GM23338 (cell line): ENCODE measurements around the gene EPHB2. TPM values are rescaled to one million over a fixed set of nuclear protein-coding genes. Genes with fewer than 3 reads are reported as not detected.
A peak's percentile ranks its signal among the peaks of the same experiment; 100 is the strongest.

Source experiments
- ATAC-seq: fragments of 200-7000 bp; cut with Tn5 transposase; 3 replicates; pipeline ENCODE4 v1.9.1; 2020
- DNase-seq: peaks from one replicate; pipeline ENCODE4 v3.0.0-alpha.2; 2015; ENCODE audit warnings: low spot score
- H2AFZ ChIP-seq: fragments of 200-600 bp; sonication (generic); 2 replicates; pipeline ENCODE4 v1.8.0; 2016; ENCODE audit warnings: antibody characterized with exemption, mild to moderate bottlenecking, moderate library complexity
- H3F3A ChIP-seq: fragments of 200-600 bp; sonication (generic); replicated peaks from 2 replicates; pipeline ENCODE4 v1.8.0; 2017; ENCODE audit warnings: antibody characterized with exemption, mixed run types, low read depth
- H3K27ac ChIP-seq: fragments of 200-600 bp; sonication (generic); 2 replicates; pipeline ENCODE4 v1.6.1; 2016; ENCODE audit warnings: low read depth
- H3K27me3 ChIP-seq: fragments of 200-600 bp; sonication (generic); 2 replicates; pipeline ENCODE4 v1.8.0; 2016; ENCODE audit warnings: mild to moderate bottlenecking, mixed run types, moderate library complexity; ENCODE audit not compliant: insufficient read depth
- H3K36me3 ChIP-seq: fragments of 200-600 bp; sonication (generic); 2 replicates; pipeline ENCODE4 v1.8.0; 2016; ENCODE audit warnings: mild to moderate bottlenecking; ENCODE audit not compliant: insufficient read depth
- H3K4me1 ChIP-seq: fragments of 200-600 bp; sonication (generic); 2 replicates; pipeline ENCODE4 v1.8.0; 2016; ENCODE audit warnings: mild to moderate bottlenecking, moderate library complexity; ENCODE audit not compliant: insufficient read depth
- H3K4me2 ChIP-seq: fragments of 200-600 bp; sonication (generic); 2 replicates; pipeline ENCODE4 v1.7.1; 2017; ENCODE audit warnings: mixed run types
- H3K4me3 ChIP-seq: fragments of 200-600 bp; sonication (generic); 2 replicates; pipeline ENCODE4 v1.6.1; 2016; ENCODE audit warnings: mixed run types
- H3K79me2 ChIP-seq: fragments of 200-600 bp; sonication (generic); replicated peaks from 2 replicates; pipeline ENCODE4 v1.8.0; 2017; ENCODE audit warnings: mild to moderate bottlenecking; ENCODE audit not compliant: insufficient read depth
- H3K9me2 ChIP-seq: fragments of 200-600 bp; sonication (generic); 2 replicates; pipeline ENCODE4 v1.8.0; 2017; ENCODE audit not compliant: insufficient read depth
- H4K20me1 ChIP-seq: fragments of 200-600 bp; sonication (generic); replicated peaks from 2 replicates; pipeline ENCODE4 v1.8.0; 2017; ENCODE audit warnings: mild to moderate bottlenecking; ENCODE audit not compliant: insufficient read depth
- H3K27ac Mint-ChIP-seq: 2 replicates; pipeline ENCODE4 v1.8.0; 2020; ENCODE audit warnings: inconsistent platforms, mild to moderate bottlenecking, moderate library complexity, mixed read lengths
- H3K27me3 Mint-ChIP-seq: 3 replicates; pipeline ENCODE4 v1.8.0; 2022; ENCODE audit warnings: low read depth, mild to moderate bottlenecking, moderate library complexity, mixed read lengths, inconsistent platforms; ENCODE audit not compliant: insufficient read depth, poor library complexity
- H3K36me3 Mint-ChIP-seq: 3 replicates; pipeline ENCODE4 v1.8.0; 2021; ENCODE audit warnings: low read depth, mild to moderate bottlenecking, inconsistent platforms, moderate library complexity, mixed read lengths
- H3K4me1 Mint-ChIP-seq: 3 replicates; pipeline ENCODE4 v1.8.0; 2020; ENCODE audit warnings: mild to moderate bottlenecking, inconsistent platforms, mixed read lengths
- H3K4me3 Mint-ChIP-seq: 3 replicates; pipeline ENCODE4 v1.8.0; 2021; ENCODE audit warnings: moderate library complexity, mild to moderate bottlenecking, inconsistent platforms, mixed read lengths
- H3K9me3 Mint-ChIP-seq: 3 replicates; pipeline ENCODE4 v1.8.0; 2020; ENCODE audit warnings: moderate library complexity, mild to moderate bottlenecking, inconsistent platforms, mixed read lengths
- CTCF ChIP-seq, 2 experiments: fragments of 200-600 bp in 1 of 2; sonication (generic) in 1 of 2; conservative IDR thresholded peaks; 2 replicates each; pipeline versions ENCODE4 v1.5.1 to v1.6.1; 2016 to 2017; ENCODE audit warnings: antibody characterized with exemption in 2 of 2, low read depth in 2 of 2, mild to moderate bottlenecking in 2 of 2, moderate library complexity in 1 of 2
- ETS1 ChIP-seq: IDR thresholded peaks from 2 replicates; pipeline ENCODE4 v1.6.1; 2016; ENCODE audit warnings: antibody characterized with exemption
- REST ChIP-seq: IDR thresholded peaks from one replicate; pipeline ENCODE4 v1.6.1; 2018; ENCODE audit warnings: antibody characterized with exemption; ENCODE audit not compliant: unreplicated experiment
- ZNF114 ChIP-seq: fragments of 250-450 bp; sonication (Bioruptor Pico); IDR thresholded peaks from 2 replicates; pipeline ENCODE4 v1.5.0; 2020; ENCODE audit warnings: mild to moderate bottlenecking, moderate library complexity
- polyA plus RNA-seq: library from polyadenylated mRNA; unstranded; fragments of >200 nt; fragmentation: Nextera tagmentation; extraction: Ambion mirVana; gene quantifications from 2 replicates; pipeline ENCODE4 v1.2.1, GENCODE V29; 2016
- total RNA-seq: library from RNA; depleted of rRNA; stranded (reverse); fragments of >200 nt; shearing (Covaris generic); gene quantifications from 2 replicates; pipeline ENCODE4 v1.2.3, GENCODE V29; 2014

EPHB2 gene
- total and polyA plus RNA-seq, 2 experiments from 2014 or later, result 4.1 to 20.1 TPM

GRCh38 chr1:22914633-22915217 lies 204.1 kb downstream of the EPHB2 start:
- ATAC-seq (peak; percentile 80), DNase-seq (peak; percentile 47)
- Histone ChIP-seq H3K4me1 (no peaks in the 10 kb centered on the region), H3K9me2 (no peaks in the 10 kb centered on the region), H3K79me2 (no peaks in the 10 kb centered on the region), H3K36me3 (no peaks in the 10 kb centered on the region), H3F3A (no peaks in the 10 kb centered on the region), H3K27ac (no peak overlapping the region), H3K4me2 (no peak overlapping the region), H4K20me1 (no peaks in the 10 kb centered on the region; the same call in 1 of the 2 replicates), H2AFZ (no peak overlapping the region), H3K27me3 (no peaks in the 10 kb centered on the region), H3K4me3 (no peak overlapping the region)
- Mint-ChIP-seq H3K4me1 (peaks cover 9% of the 10 kb centered on the region), H3K27me3 (peaks cover 4% of the 10 kb centered on the region), H3K9me3 (no peaks in the 10 kb centered on the region), H3K36me3 (no peaks in the 10 kb centered on the region), H3K27ac (no peak overlapping the region), H3K4me3 (no peak overlapping the region)
- peak; percentile 11 to 60; a peak in 2 of 4 replicates for TF ChIP-seq CTCF (conservative IDR thresholded peaks at IDR 0.05; ENCODE audit: low read depth in 2 of 2)
- no peak for TF ChIP-seq ZNF114 (CRISPR knock-in tag)

GRCh38 chr1:22915231-22915630 lies 204.6 kb downstream of the EPHB2 start:
- no peak overlapping the region for H3K4me2 ChIP-seq
- no peak overlapping the region for H3K4me3 ChIP-seq
- no peaks in the 10 kb centered on the region for H3K36me3 Mint-ChIP-seq
- no peak overlapping the region for H3K27ac ChIP-seq
- no peak for DNase-seq
- no peaks in the 10 kb centered on the region for H3K9me3 Mint-ChIP-seq
- no peaks in the 10 kb centered on the region for H3F3A ChIP-seq
- no peak overlapping the region for H3K4me3 Mint-ChIP-seq
- H3K36me3 ChIP-seq, result no peaks in the 10 kb centered on the region
- H3K4me1 ChIP-seq, result no peaks in the 10 kb centered on the region
- H2AFZ ChIP-seq, result no peak overlapping the region
- TF ChIP-seq ETS1 (no peak), REST (no peak)
- no peak overlapping the region; the same call in 1 of the 2 replicates for H3K27ac Mint-ChIP-seq
- H4K20me1 ChIP-seq, result no peaks in the 10 kb centered on the region
- no peaks in the 10 kb centered on the region for H3K27me3 ChIP-seq
- peaks cover 9% of the 10 kb centered on the region for H3K4me1 Mint-ChIP-seq
- ATAC-seq, result no peak
- H3K9me2 ChIP-seq, result no peaks in the 10 kb centered on the region
- H3K27me3 Mint-ChIP-seq, result peaks cover 4% of the 10 kb centered on the region
- no peaks in the 10 kb centered on the region for H3K79me2 ChIP-seq
